Activated CD8-positive, alpha-beta memory T cell treated with anti-CD3 and anti-CD28 coated beads, Interleukin-2, amount 50 U/mL, for 1 hour (primary cell): ENCODE measurements around the gene HDAC10.
"Not testable (repeated sequence)": the region's sequence is repeated elsewhere in the genome, so short reads cannot be mapped to it uniquely, and the experiment has no call there.

ENCODE experiments used
- DNase-seq: peaks from one replicate; pipeline ENCODE4 v3.0.0-alpha.2; 2020; ENCODE audit errors: extremely low read depth

The HDAC10 gene

DNA sequence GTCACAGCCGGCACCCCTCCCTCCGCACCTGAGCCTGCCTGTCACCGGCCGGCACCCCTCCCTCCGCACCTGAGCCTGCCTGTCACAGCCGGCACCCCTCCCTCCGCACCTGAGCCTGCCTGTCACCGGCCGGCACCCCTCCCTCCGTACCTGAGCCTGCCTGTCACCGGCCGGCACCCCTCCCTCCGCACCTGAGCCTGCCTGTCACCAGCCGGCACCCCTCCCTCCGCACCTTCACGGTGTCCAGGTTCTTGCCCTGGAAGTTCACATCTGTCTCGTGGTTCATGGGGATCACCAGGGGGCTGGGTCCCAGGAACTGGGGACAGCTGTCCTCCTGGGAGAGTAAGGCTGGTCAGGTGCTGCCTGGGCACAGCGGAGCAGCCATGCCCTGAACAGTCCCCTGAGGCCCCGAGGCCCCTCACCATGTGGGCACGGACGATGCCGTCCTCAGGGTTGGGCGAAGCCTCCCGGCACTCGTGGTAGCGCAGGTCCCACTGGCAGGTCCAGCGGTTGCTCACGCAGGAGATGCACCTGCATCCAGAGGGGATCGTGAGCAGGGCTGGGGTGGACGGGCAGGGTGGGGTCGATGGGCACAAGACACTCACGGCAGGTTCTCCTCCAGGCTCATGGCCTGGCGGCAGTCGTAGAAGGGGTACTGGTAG lies 34.6 kb upstream of the HDAC10 start:
- no peak for DNase-seq

DNA sequence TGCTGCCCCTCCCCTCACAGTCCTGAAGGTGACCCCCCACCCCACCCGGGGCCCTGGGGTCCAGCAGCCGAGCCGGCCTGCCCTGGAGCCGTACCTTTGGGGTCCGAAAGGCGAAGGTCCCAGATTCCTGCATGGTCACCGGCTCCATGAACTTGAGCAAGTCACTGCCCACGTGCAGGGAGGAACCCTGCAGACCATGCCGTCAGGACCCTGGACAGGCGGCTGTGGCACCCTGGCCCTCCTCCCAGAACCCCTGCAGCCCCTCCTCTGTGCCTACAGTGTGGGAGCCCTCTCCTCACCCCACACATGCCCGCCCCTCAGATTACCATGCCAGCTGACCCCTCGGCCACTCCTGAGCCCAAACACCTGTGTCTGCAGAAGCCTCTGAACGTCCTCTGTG lies 33.4 kb upstream of the HDAC10 start:
- no peak for DNase-seq

DNA sequence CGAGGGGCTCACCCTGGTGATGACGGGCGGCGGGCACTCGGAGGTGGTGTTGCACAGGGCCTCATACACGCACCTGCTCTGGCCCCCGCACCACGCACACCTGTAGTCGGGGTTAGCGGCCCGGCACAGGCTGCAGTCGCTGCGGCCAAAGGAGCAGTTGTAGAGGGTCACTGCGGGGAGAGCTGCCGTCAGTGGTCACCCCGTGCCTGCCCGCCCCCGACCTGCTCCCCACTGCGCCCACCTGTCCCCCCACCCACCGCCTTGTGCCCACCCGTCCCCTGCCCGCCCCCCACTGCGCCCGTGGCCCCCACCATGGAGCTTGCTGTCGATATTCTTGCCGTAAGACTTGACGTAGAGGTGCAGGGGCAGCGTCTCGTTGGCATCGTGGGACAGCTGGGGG lies 32.8 kb upstream of the HDAC10 start:
- DNase-seq, result no peak

DNA sequence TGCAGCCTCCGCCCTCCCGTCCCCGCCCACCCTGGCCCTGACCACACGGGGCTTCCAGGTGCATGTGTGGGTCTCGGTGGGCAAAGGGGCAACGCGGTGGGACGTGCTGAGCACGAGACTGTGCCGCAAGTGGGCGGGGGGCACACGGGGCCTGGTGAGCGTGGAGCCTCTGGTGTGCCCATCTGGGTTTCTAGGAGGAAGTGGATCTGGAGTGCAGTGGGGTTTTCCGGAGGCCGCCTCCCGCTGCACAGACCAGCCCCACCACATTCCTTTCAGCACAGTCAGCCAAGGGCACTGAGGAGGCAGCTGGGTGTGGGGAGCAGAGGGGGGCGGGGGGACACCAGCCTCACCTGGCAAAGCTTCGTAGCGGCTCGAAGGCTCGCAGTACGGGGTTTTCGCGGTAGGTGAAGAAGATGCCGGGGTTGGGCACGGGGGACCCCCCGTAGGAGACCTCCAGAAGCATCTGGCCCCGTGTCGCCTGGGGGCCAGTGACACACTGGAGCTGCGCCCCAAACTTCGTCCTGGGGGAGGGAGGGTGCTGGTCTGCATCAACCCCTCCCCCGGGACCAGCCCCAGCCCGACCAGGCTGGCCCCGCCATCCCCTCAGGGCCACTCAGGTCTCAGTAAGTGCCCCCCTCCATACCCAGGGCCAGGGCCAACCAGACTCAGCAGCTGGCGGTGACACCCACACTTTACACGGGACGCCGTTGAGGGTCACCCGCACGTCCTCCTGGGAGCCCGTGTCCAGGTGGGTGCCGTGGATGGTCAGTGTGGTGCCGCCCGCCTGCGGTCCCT lies 31.5 kb upstream of the HDAC10 start:
- DNase-seq, result no peak

DNA sequence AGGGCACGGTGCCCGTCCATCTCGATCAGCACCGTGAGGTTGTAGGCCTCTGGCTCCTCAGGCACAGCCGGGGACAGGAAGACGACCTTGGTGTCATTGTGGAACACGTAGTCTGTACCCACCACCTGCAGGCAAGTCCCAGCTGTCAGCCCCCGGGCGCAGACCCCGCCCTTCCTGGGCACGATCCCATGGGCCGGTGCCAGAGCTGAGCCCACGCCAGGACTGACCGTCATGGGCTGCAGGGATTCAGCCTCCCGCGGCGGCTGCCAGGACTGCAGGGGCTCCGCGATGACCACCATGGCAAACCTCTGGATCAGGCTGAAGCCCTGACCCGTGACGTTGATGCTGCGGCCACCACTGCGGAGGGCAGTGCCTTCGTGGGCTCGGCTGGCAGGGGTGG lies 30.9 kb upstream of the HDAC10 start:
- no peak for DNase-seq

DNA sequence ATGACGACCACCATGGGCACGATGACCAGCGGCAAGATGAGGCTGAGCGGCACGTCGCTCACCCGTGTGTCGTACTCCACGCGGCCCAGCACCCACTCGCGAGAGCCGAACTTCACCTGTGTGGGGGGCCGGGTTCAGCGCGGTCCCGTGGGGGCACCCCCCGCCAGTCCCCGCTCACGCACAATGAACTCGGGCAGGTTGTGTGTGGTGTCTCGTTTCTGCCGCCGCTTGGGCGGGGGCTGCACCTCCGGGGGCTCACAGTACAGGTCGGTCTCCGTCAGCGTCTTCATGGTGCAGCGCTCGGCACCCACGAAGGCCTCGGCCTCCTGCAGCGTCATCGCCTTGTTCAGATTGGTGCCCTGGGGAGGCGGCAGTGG lies 30.3 kb upstream of the HDAC10 start:
- DNase-seq, result no peak

DNA sequence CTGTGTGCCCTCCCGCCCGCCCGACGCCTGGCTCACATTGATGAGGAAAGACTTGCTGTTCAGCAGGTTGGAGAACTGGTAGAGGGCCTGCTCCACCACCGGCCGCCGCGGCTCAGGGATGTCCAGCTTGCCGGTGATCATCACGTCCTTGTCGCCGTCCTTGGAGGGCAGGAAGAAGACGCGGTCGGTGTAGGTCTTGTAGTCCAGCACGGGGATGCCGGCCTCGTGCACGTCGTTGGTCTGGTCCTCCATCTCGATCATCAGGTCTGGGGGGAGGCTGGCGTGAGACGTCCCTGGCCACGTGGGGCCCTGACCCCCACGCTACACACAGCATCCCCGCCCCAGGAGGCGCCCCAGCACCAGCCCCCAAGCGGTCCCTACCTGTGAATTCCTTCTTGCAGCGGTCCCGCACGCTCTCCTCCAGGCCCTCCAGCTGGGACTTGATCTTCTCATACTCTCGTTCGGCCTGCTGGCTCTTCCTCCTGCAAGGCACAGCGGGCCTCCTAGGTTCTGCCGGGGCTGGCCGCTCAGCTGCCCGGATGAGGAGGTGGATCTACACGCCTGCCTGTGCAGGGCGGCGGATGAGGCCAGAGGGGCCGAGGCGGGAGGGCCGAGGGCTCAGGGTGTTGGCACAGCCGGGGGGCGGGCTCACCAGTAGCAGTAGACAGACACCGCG lies 29.8 kb upstream of the HDAC10 start:
- no peak for DNase-seq

DNA sequence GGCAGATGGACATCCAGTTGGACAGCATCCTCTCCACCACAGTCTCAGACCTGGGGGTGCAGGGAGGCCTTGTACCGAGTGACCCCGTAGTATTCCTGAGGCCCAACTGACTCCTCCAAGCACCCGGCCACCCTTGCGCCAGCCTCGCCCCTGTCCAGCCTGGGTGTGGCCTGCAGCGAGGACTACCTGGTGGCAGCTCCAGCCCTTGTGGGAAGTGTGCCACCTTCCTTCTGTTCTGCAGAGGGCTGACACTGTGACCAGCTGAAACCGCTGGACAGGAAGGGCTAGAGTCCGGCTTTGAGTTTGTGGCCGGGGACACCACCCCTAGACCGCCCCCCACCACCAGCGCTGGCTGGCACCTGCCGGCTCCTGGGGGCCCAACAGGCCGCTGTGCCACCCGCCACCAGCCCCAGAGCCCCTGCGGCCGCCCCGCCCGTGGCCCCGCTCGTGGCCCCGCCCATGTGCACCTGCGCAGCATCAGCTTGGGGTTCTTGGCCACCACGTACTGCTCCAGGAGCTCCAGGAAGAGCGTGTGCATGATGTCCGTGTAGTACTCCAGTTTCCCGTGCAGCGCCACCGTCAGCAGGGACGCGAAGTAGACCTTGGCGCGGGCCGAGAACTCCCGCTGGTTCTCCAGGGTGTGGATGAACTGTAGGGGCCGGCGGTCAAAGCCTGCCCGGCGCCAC lies 29.1 kb upstream of the HDAC10 start:
- no peak for DNase-seq

DNA sequence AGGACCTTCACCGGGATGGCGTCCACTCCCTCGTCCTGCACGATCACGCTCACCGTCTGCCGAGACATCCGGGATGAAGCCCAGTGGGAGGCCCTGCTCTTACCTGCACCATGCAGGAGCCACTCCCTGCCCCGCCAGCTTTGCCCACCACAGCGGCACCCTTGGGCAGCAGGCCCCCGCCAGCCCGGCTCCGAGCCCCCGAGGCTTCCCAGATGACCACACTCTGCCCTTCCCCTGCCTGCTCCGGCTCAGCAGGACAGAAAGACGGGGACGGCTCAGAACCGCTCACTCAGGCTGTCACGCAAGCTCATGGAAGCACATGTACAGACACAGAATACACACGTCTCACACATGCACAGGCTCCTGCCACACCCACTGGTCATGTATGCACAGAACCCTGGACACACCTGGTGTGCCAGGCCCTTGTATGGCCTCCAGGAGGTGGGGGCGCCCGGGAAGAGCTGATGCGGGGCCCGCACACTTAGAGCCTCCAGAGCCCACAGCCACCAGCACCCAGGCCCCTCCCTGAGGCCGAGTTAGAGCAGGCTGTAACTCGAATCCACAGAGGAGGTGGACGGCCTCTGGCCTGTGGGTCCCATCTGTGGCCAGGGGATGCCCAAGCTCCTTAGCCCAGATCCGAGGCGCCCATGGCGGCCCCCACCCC lies 28.0 kb upstream of the HDAC10 start:
- DNase-seq, result no peak

DNA sequence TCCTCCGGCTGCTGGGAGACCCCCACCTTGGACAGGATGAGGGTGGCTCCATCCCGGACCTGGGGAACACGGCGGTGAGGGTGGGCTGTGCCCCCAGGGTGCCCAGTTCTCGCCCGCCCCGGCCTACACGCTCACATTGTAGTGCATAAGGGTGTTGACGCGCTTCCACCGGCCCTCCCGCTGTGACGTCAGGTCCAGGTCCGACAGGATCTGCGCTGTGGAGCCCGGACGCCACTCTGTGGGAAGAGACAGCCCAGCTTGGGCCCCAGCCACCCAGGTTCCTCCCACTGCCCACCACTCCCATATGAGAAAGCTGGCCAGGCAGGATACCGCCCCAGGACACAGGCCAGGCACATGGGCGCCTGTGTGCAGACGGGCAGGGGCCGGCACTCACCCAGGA lies 27.4 kb upstream of the HDAC10 start:
- no peak for DNase-seq

DNA sequence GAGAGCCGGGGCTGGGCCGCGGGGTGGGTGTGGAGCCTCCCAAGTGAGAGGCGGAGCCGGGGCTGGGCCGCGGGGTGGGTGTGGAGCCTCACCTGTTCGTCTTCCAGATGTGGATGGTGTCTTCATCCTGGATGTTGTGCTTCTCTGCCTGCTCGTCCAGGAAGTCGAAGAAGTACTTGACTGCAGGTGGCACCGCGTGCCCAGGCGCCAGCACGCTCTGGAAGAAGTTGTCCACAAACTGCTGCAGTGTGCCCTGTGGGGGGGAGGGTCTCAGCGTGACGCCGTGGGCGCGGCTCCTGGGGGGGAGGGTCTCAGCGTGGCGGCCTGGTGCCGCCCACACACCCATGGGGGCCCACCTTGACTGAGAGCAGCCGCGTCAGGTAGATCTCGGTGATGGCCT lies 26.7 kb upstream of the HDAC10 start:
- DNase-seq, result no peak

DNA sequence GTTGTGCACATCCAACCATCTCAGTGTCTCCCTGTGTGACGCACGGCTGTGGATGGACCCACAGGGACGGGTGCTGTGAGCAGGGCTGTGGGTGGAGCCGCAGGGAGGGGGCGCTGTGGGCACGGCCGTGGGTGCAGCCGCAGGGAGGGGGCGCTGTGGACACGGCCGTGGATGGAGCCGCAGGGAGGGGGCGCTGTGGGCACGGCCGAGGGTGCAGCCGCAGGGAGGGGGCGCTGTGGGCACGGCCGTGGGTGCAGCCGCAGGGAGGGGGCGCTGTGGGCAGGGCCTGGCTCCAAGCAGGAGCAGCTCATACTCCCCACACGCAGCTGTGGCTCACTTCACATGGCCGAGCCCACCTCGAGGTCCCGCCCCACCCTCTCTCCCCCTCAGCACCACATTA lies 25.1 kb upstream of the HDAC10 start:
- no peak for DNase-seq

DNA sequence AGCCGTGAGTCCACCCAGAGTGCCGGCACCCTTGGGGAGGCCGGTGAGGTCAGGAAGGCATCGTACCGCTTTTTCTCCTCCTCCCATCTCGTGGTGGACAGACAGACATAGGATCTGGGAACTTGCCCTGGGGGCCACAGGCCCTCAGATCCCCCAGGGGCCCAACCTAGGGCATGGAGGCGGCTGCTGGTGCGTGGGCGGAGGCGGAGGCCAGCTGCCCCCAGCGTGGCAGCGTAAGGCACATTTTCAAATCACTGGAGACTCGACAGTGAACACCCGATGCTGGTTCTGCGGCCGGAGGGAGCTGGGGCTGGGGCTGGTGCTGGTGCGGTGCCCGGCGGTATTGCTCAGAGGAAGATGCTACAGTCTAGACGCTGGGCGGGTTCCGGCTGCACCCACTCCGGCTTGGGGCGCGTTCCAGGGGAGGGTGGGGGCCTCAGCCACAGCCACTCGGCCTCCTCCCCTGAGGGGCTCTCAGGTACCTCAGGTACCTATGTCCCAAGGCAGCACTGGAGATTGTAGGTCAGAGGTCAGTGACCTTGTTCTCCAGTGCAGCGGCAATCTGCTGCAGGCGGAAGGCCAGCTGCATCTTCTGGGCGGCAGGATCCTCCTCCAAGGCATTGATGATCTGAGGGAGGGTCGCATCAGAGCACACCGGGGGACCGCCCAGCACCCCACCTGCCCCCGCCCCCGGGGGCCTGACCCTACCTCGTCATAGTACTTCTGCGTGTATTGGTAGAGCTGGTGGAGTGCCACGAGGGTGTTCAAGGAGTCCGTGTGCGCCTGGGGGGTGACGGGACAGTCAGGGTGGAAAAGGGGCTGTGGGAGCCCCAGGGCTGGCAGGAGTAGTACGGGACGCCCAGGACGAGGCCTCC lies 24.4 kb upstream of the HDAC10 start:
- DNase-seq, result no peak

DNA sequence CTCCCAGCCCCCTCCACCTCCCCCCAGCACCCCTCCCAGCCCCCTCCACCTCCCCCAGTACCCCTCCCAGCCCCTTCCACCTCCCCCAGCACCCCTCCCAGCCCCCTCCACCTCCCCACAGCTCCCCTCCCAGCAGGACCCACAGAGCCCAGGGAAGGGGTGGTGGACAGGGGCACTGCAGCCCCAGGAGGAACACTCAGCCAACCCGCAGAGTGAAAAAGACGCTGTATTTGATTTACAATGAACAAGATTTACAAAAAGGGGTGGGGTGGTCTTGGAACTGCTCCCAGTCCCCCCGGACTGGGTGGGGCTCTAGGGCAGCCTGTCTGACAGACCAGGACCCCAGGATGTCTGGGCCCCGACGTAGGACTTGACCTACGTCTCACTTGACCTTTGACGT lies 23.7 kb upstream of the HDAC10 start:
- DNase-seq, result no peak

DNA sequence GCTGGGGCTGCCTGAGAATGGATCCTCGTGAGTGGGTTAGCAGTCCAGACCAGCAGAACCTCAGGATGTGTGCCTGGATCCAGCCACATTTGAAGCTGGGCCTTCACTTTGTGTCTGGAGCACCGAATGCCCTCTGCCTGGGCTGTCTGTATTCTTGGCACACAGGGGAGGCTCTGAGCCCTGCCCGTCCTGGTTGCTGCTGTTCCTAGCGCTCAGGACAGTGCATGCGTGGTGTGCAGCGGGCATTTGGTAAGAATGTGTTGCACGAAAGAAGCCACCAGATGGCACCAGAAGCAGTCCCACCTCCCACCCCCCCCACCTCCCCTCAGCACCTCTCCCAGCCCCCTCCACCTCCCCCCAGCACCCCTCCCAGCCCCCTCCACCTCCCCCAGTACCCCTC lies 23.2 kb upstream of the HDAC10 start:
- no peak for DNase-seq

DNA sequence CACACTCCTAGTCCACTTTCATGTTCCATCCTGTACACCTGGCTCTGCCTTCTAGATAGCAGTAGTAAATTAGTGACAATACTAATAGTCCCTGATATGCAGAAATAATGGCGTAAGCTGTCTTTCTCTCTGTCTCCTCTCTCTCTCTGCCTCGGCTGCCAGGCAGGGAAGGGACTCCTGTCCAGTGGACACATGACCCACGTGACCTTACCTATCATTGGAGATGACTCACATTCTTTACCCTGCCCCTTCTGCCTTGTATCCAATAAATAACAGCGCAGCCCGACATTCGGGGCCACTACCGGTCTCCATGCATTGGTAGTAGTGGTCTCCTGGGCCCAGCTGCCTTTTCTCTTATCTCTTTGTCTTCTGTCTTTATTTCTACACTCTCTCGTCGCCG lies 22.7 kb upstream of the HDAC10 start:
- DNase-seq, result not testable (repeated sequence)

DNA sequence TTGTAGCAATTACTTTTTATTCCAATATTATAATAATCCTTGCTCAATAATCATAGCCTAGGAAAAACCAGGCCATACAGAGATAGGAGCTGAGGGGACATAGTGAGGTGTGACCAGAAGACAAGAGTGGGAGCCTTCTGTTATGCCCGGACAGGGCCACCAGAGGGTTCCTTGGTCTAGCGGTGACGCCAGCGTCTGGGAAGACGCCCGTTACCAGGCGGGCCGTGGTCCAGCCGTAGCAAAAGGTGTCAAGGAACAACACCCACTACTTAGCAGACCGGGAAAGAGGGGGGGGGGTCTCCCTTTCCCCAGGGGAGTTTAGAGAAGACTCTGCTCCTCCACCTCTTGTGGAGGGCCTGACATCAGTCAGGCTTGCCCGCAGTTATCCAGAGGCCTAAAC lies 22.3 kb upstream of the HDAC10 start:
- DNase-seq, result not testable (repeated sequence)

DNA sequence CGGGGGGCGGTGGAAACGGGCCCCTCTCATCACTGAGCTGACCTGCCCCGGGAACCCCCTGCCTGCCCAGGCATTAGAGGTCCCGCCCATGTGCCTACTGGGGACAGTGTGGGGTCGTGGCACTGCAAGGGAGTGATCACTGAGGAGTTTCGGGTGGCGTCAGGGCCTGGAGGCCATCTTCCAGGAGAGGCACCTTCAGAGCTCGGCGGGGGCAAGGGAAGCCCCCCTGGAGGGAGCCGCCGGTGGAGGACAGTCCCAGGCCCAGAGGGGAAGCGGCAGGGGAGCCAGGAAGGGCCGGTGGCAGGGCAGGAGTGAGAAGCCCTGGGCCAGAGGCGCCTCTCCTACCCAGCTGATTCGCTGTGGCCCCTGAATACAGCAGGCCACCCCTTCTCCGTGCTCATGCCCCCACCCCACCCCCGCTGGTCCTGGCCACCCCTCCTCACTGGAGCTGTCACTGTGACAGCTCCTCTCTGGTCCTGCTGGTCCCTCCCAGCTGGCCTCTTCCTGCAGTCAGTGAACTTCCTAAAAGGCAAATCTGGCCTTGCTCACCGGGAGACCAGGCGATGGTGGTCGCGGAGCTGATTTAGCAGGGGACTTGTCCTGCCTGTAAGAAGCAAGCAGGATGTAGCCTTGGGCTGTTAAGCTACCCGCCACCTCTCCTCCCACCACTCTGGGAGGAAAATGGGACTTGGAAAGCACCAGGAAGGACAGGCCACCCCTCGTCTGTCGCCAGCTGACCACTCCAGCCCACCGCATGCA lies 21.2 kb upstream of the HDAC10 start:
- no peak for DNase-seq

DNA sequence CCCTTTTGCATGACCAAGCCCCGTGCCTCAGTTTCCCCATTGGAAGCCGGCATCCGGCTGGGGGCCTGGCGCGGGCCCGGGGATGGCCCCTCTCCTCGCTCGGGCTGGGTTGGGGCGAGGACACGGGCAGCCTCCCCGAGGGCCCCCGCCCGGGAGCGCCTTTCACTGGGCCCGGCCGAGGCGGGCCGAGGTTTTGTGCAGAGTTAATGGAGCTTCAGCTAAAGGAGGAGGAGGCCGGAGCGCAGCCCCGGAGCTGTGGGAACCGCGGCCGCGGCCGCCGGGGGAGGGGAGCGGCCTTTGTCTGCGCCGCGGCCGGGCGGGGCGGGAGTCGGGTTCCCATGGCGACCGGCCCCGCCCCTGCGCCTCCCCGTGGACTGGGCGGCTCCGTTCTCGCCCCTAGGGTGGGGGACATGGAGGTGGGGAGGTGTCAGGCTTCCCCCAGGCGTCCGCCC lies 20.5 kb upstream of the HDAC10 start:
- DNase-seq, result no peak
